ENCODE results near the gene ELK3. TPM values are rescaled to one million over a fixed set of nuclear protein-coding genes. Genes with fewer than 3 reads are reported as not detected.

ELK3 gene
- polyA plus RNA-seq, 1 experiment: 20.9 TPM

GRCh38 chr12:96198965-96199364 is 4.8 kb downstream of the ELK3 start:
- no peaks in the 10 kb centered on the region for H3K27me3 ChIP-seq (ENCODE audit: control insufficient read depth, insufficient read depth, low read length)
- CTCF ChIA-PET: interaction anchor here (0.8 to 1.6 kb wide), 3 partner anchors 10 to 54 kb away, joined by 3 to 5 read pairs (median 3); no protein-coding TSS in a partner anchor
- POLR2A ChIA-PET: no interaction called here
- peak; percentile 86 for DNase-seq (ENCODE audit: low read depth)
- H3K4me3 ChIP-seq (ENCODE audit: low read depth, low read length): no peak overlapping the region
- no peaks in the 10 kb centered on the region for H3K36me3 ChIP-seq (ENCODE audit: control insufficient read depth, insufficient read depth, low read length)
- TF ChIP-seq CTCF (IDR thresholded peaks at IDR 0.05; ENCODE audit: insufficient read depth, low read depth, low read length): no peak

GRCh38 chr12:96199464-96199863 is 5.3 kb downstream of the ELK3 start:
- no peak for DNase-seq (ENCODE audit: low read depth)
- CTCF ChIA-PET: interaction anchor here (1.0 to 1.6 kb wide), 3 partner anchors 9 to 34 kb away, joined by 3 to 5 read pairs (median 4); no protein-coding TSS in a partner anchor
- no peaks in the 10 kb centered on the region for H3K27me3 ChIP-seq (ENCODE audit: control insufficient read depth, insufficient read depth, low read length)
- no peak overlapping the region for H3K4me3 ChIP-seq (ENCODE audit: low read depth, low read length)
- POLR2A ChIA-PET: no interaction called here
- TF ChIP-seq CTCF (IDR thresholded peaks at IDR 0.05; ENCODE audit: insufficient read depth, low read depth, low read length): no peak
- no peaks in the 10 kb centered on the region for H3K36me3 ChIP-seq (ENCODE audit: control insufficient read depth, insufficient read depth, low read length)

- ChIA-PET POLR2A (no interaction called here), CTCF (interaction anchor here (1.9 kb wide), 1 partner anchor 10 kb away, joined by 4 read pairs; no protein-coding TSS in a partner anchor)
- Histone ChIP-seq H3K27me3 (ENCODE audit: control insufficient read depth, insufficient read depth, low read length) (no peaks in the 10 kb centered on the region), H3K36me3 (ENCODE audit: control insufficient read depth, insufficient read depth, low read length) (no peaks in the 10 kb centered on the region), H3K4me3 (ENCODE audit: low read depth, low read length) (no peak overlapping the region)
- DNase-seq (ENCODE audit: low read depth): no peak
- no peak for TF ChIP-seq CTCF (IDR thresholded peaks at IDR 0.05; ENCODE audit: insufficient read depth, low read depth, low read length)
Measured at GRCh38 chr12:96201272-96202227, 7.4 kb downstream of the ELK3 start.

GRCh38 chr12:96204381-96204780 is 10.2 kb downstream of the ELK3 start:
- no peak for TF ChIP-seq CTCF (IDR thresholded peaks at IDR 0.05; ENCODE audit: insufficient read depth, low read depth, low read length)
- POLR2A ChIA-PET: no interaction called here
- no peak overlapping the region for H3K4me3 ChIP-seq (ENCODE audit: low read depth, low read length)
- no peaks in the 10 kb centered on the region for H3K27me3 ChIP-seq (ENCODE audit: control insufficient read depth, insufficient read depth, low read length)
- no peak for DNase-seq (ENCODE audit: low read depth)
- H3K36me3 ChIP-seq (ENCODE audit: control insufficient read depth, insufficient read depth, low read length): no peaks in the 10 kb centered on the region
- CTCF ChIA-PET: interaction anchor here (1.7 kb wide), 1 partner anchor 10 kb away, joined by 5 read pairs; no protein-coding TSS in a partner anchor

- Histone ChIP-seq H3K4me3 (ENCODE audit: low read depth, low read length) (no peak overlapping the region), H3K27me3 (ENCODE audit: control insufficient read depth, insufficient read depth, low read length) (no peaks in the 10 kb centered on the region), H3K36me3 (ENCODE audit: control insufficient read depth, insufficient read depth, low read length) (no peaks in the 10 kb centered on the region)
- DNase-seq (ENCODE audit: low read depth): no peak
- ChIA-PET POLR2A (no interaction called here), CTCF (interaction anchor here (1.2 kb wide), 1 partner anchor 9 kb away, joined by 7 read pairs; no protein-coding TSS in a partner anchor)
- no peak for TF ChIP-seq CTCF (IDR thresholded peaks at IDR 0.05; ENCODE audit: insufficient read depth, low read depth, low read length)
Measured at GRCh38 chr12:96205908-96206307, 11.7 kb downstream of the ELK3 start.

Measured in BJ (cell line).